ENCODE data around the gene GNG3.

Gene GNG3

DNA sequence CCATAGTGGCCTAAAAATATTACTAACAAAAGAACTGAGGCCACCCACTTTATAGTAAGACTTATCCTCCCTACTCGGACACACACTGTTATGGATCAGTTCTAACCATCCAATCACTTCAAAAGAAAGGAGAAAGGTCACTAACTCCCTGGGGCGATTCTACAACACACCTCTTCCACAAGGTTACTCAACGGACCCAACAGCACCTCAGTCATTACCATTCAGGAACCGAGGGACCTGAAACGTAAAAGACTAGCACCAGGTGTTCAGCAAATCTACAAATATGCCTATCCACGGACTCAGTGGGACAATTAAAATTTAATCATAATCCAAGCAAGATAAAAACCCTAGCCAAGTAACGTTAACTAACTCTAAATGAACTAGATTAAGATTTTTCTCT is 18.2 kb downstream of the GNG3 start:
- Histone ChIP-seq H3K36me3 (replicated peaks; ENCODE audit: low read depth, low read length) (peaks cover 55% of the 10 kb centered on the region), H2AFZ (ENCODE audit: low read depth, low read length) (no peak overlapping the region), H3K4me3 (ENCODE audit: low read length) (peak overlapping the region; percentile 91), H4K20me1 (ENCODE audit: insufficient read depth, low read length) (peaks cover 28% of the 10 kb centered on the region), H3K27ac (ENCODE audit: low read length) (peak overlapping the region; percentile 96), H3K4me2 (ENCODE audit: low read length) (peak overlapping the region; percentile 91), H3K79me2 (ENCODE audit: low read length) (peaks cover 88% of the 10 kb centered on the region), H3K9me3 (ENCODE audit: insufficient read depth, low read length) (no peaks in the 10 kb centered on the region), H3K4me1 (ENCODE audit: low read length) (peaks cover 17% of the 10 kb centered on the region), H3K9ac (ENCODE audit: low read length) (peak overlapping the region; percentile 99), H3K27me3 (ENCODE audit: low read depth, low read length) (no peaks in the 10 kb centered on the region)
- TF ChIP-seq, protein P1, sequence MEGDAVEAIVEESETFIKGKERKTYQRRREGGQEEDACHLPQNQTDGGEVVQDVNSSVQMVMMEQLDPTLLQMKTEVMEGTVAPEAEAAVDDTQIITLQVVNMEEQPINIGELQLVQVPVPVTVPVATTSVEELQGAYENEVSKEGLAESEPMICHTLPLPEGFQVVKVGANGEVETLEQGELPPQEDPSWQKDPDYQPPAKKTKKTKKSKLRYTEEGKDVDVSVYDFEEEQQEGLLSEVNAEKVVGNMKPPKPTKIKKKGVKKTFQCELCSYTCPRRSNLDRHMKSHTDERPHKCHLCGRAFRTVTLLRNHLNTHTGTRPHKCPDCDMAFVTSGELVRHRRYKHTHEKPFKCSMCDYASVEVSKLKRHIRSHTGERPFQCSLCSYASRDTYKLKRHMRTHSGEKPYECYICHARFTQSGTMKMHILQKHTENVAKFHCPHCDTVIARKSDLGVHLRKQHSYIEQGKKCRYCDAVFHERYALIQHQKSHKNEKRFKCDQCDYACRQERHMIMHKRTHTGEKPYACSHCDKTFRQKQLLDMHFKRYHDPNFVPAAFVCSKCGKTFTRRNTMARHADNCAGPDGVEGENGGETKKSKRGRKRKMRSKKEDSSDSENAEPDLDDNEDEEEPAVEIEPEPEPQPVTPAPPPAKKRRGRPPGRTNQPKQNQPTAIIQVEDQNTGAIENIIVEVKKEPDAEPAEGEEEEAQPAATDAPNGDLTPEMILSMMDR (IDR thresholded peaks at IDR 0.05; ENCODE audit: low read depth, low read length): no peak
- TF ChIP-seq EZH2phosphoT487 (IDR thresholded peaks at IDR 0.05; ENCODE audit: low read depth): no peak

DNA sequence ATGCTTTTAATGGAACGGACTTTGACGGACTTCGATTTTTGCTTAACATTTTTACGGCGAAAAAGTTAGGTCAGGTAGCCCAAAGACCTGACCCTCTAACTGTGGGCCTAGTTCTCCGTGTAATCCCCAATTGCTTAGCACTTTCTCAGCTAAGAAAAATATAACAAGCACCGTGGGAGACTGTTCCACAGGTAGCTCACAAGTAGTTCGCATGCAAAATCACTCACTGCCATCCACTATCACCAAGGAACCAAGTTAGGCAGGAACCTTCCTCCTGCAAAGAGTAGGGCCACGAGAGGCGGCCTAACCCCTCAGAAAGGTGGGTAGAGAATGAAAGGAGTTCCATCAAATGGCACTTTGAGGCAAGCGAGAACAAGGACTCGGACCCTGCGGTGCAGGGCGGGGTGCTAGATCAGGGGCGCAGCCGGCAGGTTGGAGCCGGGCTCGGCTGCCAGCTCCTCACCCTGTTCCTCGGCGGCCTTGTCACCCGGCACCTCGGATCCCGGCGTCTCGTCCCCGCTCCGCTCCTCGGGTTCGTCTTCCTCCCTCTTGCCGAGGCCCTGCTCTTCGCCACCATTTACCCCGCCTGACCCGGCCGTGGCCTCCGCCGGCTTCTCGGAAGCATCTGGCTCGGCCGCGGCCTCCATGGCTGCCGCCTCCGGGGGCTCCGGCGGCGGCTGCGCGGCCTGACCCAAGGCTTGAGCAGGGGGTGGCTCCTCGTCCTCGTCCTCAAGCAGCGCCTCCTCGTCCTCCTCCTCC is 18.9 kb downstream of the GNG3 start:
- Histone ChIP-seq H3K9me3 (ENCODE audit: insufficient read depth, low read length) (no peaks in the 10 kb centered on the region), H3K4me1 (ENCODE audit: low read length) (peaks cover 17% of the 10 kb centered on the region), H3K36me3 (replicated peaks; ENCODE audit: low read depth, low read length) (peaks cover 51% of the 10 kb centered on the region), H3K27me3 (ENCODE audit: low read depth, low read length) (no peaks in the 10 kb centered on the region), H4K20me1 (ENCODE audit: insufficient read depth, low read length) (peaks cover 28% of the 10 kb centered on the region), H3K4me2 (ENCODE audit: low read length) (peak overlapping the region; percentile 91), H2AFZ (ENCODE audit: low read depth, low read length) (no peak overlapping the region), H3K4me3 (ENCODE audit: low read length) (peak overlapping the region; percentile 91), H3K9ac (ENCODE audit: low read length) (peak overlapping the region; percentile 99), H3K27ac (ENCODE audit: low read length) (peak overlapping the region; percentile 96), H3K79me2 (ENCODE audit: low read length) (peaks cover 86% of the 10 kb centered on the region)
- TF ChIP-seq EZH2phosphoT487 (IDR thresholded peaks at IDR 0.05; ENCODE audit: low read depth): no peak

DNA sequence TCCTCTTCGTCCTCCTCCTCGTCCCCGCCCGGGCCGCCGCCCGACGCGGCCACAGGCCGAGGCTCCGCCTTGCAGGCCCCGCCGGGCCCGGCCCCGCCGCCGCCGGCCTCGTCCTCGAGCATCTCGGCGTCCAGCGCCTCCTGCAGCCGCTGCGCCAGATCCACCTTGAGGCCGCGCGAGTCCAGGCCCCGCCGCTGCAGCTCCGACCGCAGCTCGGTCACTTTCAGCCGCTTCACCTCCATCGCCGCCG is 19.4 kb downstream of the GNG3 start:
- Histone ChIP-seq H3K79me2 (ENCODE audit: low read length) (peaks cover 84% of the 10 kb centered on the region), H3K4me3 (ENCODE audit: low read length) (peak overlapping the region; percentile 91), H3K27me3 (ENCODE audit: low read depth, low read length) (no peaks in the 10 kb centered on the region), H2AFZ (ENCODE audit: low read depth, low read length) (no peak overlapping the region), H3K9me3 (ENCODE audit: insufficient read depth, low read length) (no peaks in the 10 kb centered on the region), H3K27ac (ENCODE audit: low read length) (peak overlapping the region; percentile 96), H3K36me3 (replicated peaks; ENCODE audit: low read depth, low read length) (peaks cover 48% of the 10 kb centered on the region), H3K4me2 (ENCODE audit: low read length) (peak overlapping the region; percentile 91), H3K4me1 (ENCODE audit: low read length) (peaks cover 17% of the 10 kb centered on the region), H3K9ac (ENCODE audit: low read length) (peak overlapping the region; percentile 99), H4K20me1 (ENCODE audit: insufficient read depth, low read length) (peaks cover 28% of the 10 kb centered on the region)
- TF ChIP-seq, protein P1 (IDR thresholded peaks at IDR 0.05; ENCODE audit: low read depth, low read length): no peak
- TF ChIP-seq EZH2phosphoT487 (IDR thresholded peaks at IDR 0.05; ENCODE audit: low read depth): no peak

DNA sequence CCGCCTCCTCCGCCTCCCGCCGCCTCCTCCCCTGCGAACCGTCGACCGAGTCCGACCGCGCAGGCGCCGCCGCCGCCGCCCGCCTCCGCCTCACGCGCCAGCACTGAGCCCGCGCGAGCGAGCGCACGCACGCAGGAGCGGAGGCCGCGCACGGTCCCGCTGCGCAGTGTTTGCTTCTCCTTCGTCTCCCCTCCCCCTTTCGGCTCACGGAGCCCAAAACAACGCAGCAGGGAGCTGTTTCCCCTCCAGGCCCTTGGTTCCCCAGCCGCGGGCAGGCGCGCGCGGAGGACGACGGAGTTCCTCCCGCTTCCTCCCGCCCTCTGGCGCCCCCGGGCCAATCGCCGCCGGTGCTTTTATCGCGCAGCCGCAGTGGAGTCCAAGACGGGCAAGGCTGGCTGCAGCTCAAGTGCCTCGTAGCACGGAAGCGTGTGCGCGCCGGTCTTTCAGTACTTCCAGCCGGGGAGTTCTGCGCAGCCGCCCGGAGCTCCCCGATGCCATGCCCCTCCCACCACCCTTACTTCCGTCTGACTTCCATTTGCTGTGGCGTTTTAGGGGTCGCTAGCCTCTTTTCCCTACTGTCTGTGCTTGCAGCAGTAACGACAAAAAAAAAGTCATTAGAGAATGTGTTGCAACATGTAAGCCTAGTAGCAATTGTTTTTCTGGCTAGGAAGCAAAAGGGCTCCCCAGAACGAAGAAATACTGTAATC is 19.8 kb downstream of the GNG3 start, which contains the start of gene HNRNPUL2:
Gene HNRNPUL2 (minus strand): TSS at position 293 of the 707 bp plus-strand sequence. CDS start 301 bp downstream, outside the sequence.
- peak within 1 kb of the TSS; percentile 91 for H3K4me3 ChIP-seq (ENCODE audit: low read length)
- H4K20me1 ChIP-seq (ENCODE audit: insufficient read depth, low read length): peaks cover 28% of the 10 kb centered on the region
- H3K9ac ChIP-seq (ENCODE audit: low read length): peak within 1 kb of the TSS; percentile 99
- H3K4me1 ChIP-seq (ENCODE audit: low read length): peaks cover 17% of the 10 kb centered on the region
- H2AFZ ChIP-seq (ENCODE audit: low read depth, low read length): peak within 1 kb of the TSS; percentile 95
- no peaks in the 10 kb centered on the region for H3K9me3 ChIP-seq (ENCODE audit: insufficient read depth, low read length)
- peak within 1 kb of the TSS; percentile 91 for H3K4me2 ChIP-seq (ENCODE audit: low read length)
- H3K27ac ChIP-seq (ENCODE audit: low read length): peak within 1 kb of the TSS; percentile 96
- H3K36me3 ChIP-seq (replicated peaks; ENCODE audit: low read depth, low read length): peaks cover 43% of the 10 kb centered on the region
- peaks cover 83% of the 10 kb centered on the region for H3K79me2 ChIP-seq (ENCODE audit: low read length)
- H3K27me3 ChIP-seq (ENCODE audit: low read depth, low read length): no peaks in the 10 kb centered on the region
- TF ChIP-seq, protein P1 (IDR thresholded peaks at IDR 0.05; ENCODE audit: low read depth, low read length): no peak
- no peak for TF ChIP-seq EZH2phosphoT487 (IDR thresholded peaks at IDR 0.05; ENCODE audit: low read depth)

Measured in OCI-LY3 (cell line).